Brain microvascular endothelial cell (primary cell): Measurements from ENCODE around the gene PHACTR3.
"Not testable (repeated sequence)": the region's sequence is repeated elsewhere in the genome, so short reads cannot be mapped to it uniquely, and the experiment has no call there.

Experiments
- DNase-seq: peaks from one replicate; pipeline ENCODE4 v3.0.0-alpha.2; 2020
- H3K27ac ChIP-seq: fragments of 250-450 bp; sonication (Bioruptor Pico); 2 replicates; pipeline ENCODE4 v1.5.1; 2020; ENCODE audit warnings: mild to moderate bottlenecking, moderate library complexity
- H3K27me3 ChIP-seq: fragments of 250-450 bp; sonication (Bioruptor Pico); replicated peaks from 2 replicates; pipeline ENCODE4 v1.5.1; 2020; ENCODE audit warnings: mild to moderate bottlenecking
- H3K36me3 ChIP-seq: fragments of 250-450 bp; sonication (Bioruptor Pico); replicated peaks from 2 replicates; pipeline ENCODE4 v1.5.1; 2020; ENCODE audit warnings: mild to moderate bottlenecking
- H3K4me3 ChIP-seq: 2 replicates; pipeline ENCODE4 v1.5.1; 2011; ENCODE audit warnings: low read depth, mild to moderate bottlenecking, control low read depth, low read length, moderate library complexity
- in situ Hi-C: cut with HindIII; loops from 2 replicates; pipeline ENCODE4 v1.10.0; 2017; ENCODE audit warnings: low sequenced_read_pairs, low pct_ligation_motif_present
- TF ChIP-seq, protein P1 (sequence below): IDR thresholded peaks from 2 replicates; pipeline ENCODE4 v1.5.1; 2011; ENCODE audit warnings: low read depth, mild to moderate bottlenecking, moderate library complexity, low read length, control low read depth, inconsistent platforms; ENCODE audit errors: missing control alignments

PHACTR3 gene

DNA sequence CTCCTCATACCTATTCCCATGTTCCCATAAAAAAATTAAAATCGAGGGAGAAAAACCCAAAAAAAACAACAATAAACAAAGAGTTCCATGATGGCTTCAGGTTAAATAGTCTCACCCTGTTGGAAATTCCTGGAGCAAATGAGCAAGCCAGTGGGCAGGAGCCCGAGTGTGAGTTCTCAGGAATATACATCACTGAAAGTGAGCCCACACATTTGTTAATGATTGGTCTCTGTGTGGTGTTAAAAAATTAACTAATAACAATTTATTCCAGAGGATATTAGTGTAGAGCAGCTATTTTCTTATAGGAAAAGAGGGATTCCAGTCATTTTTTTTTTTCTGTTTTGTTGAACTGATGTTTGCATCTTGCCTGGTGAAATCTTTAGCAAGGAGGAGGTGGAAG, 12.9 kb downstream of the PHACTR3 start:
- no peaks in the 10 kb centered on the region for H3K36me3 ChIP-seq
- no peaks in the 10 kb centered on the region for H3K27me3 ChIP-seq
- in situ Hi-C loops: no loop called here
- no peak for DNase-seq
- H3K27ac ChIP-seq: no peak overlapping the region
- H3K4me3 ChIP-seq: no peak overlapping the region
- TF ChIP-seq, protein P1, sequence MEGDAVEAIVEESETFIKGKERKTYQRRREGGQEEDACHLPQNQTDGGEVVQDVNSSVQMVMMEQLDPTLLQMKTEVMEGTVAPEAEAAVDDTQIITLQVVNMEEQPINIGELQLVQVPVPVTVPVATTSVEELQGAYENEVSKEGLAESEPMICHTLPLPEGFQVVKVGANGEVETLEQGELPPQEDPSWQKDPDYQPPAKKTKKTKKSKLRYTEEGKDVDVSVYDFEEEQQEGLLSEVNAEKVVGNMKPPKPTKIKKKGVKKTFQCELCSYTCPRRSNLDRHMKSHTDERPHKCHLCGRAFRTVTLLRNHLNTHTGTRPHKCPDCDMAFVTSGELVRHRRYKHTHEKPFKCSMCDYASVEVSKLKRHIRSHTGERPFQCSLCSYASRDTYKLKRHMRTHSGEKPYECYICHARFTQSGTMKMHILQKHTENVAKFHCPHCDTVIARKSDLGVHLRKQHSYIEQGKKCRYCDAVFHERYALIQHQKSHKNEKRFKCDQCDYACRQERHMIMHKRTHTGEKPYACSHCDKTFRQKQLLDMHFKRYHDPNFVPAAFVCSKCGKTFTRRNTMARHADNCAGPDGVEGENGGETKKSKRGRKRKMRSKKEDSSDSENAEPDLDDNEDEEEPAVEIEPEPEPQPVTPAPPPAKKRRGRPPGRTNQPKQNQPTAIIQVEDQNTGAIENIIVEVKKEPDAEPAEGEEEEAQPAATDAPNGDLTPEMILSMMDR: no peak

- in situ Hi-C loops: no loop called here
These were observed 13.8 kb downstream of the PHACTR3 start for GRCh38 chr20:59618131-59618530.

DNA sequence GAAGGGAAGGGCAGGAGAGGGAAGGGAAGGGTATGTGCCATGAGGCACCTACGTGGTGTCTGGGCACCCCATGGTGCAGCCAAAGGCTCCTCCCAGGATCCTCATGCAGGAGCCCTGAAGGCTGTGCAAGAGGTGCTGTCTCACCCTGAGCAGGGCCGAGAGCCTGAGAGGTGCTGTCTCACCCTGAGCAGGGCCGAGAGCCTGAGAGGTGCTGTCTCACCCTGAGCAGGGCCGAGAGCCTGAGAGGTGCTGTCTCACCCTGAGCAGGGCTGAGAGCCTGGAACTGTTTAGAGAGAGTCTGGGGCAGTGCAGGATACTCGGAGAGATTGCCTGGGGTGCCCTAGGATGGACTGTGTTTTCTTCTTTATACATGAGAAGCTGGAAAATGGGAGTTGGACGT, 14.2 kb downstream of the PHACTR3 start:
- in situ Hi-C loops, H3K4me3 ChIP-seq, H3K27ac ChIP-seq, DNase-seq, H3K36me3 ChIP-seq, H3K27me3 ChIP-seq: not testable (repeated sequence)

More at GRCh38 chr20:59618131-59618530, 13.8 kb downstream of the PHACTR3 start:
- Histone ChIP-seq H3K27me3 (no peaks in the 10 kb centered on the region), H3K4me3 (no peak overlapping the region), H3K27ac (no peak overlapping the region), H3K36me3 (no peaks in the 10 kb centered on the region)
- TF ChIP-seq, protein P1: no peak
- no peak for DNase-seq

GRCh38 chr20:59620860-59621505, 16.6 kb downstream of the PHACTR3 start:
- H3K27ac ChIP-seq: no peak overlapping the region
- in situ Hi-C loops: no loop called here
- DNase-seq: no peak
- H3K36me3 ChIP-seq: no peaks in the 10 kb centered on the region
- H3K27me3 ChIP-seq: no peaks in the 10 kb centered on the region
- H3K4me3 ChIP-seq: no peak overlapping the region
- TF ChIP-seq, protein P1: no peak

- Histone ChIP-seq H3K4me3 (no peak overlapping the region), H3K36me3 (no peaks in the 10 kb centered on the region), H3K27ac (no peak overlapping the region), H3K27me3 (no peaks in the 10 kb centered on the region)
- DNase-seq: no peak
- in situ Hi-C loops: no loop called here
- TF ChIP-seq, protein P1: no peak
These were observed 18.2 kb downstream of the PHACTR3 start for GRCh38 chr20:59622496-59622895.

DNA sequence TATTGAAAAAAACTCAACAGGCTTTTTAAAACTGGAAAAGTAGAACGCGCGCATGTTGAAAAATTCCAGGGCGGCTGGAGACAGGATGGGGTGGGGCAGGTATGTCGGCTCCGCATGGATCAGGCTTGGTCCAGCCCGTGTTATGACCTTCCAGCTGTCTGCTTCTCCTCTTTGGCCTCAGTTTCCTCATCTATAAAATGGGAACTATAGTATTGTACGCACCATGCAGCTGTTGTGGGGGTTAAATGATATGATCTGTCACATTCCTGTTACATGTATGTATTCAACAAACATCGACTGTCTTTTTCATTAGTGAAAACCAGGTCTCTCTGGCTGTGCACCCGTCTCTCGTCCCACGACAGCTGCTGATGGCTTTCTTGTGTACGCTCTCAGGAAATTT, 18.8 kb downstream of the PHACTR3 start:
- in situ Hi-C loops: no loop called here
- no peak overlapping the region for H3K27ac ChIP-seq

More for the DNA sequence above, 18.8 kb downstream of the PHACTR3 start:
- Histone ChIP-seq H3K36me3 (no peaks in the 10 kb centered on the region), H3K4me3 (no peak overlapping the region), H3K27me3 (no peaks in the 10 kb centered on the region)
- no peak for DNase-seq
- TF ChIP-seq, protein P1: no peak
